Caco-2 (cell line): ENCODE results near the gene TRMT1L. TPM values are rescaled to one million over a fixed set of nuclear protein-coding genes. Genes with fewer than 3 reads are reported as not detected.

Experiments
- BruUV-seq: library from RNA; stranded (reverse); fragments of 400-500 nt; replicated peaks from 2 replicates; lab custom pipeline; 2021; lab: Mats Ljungman, UMichigan
- CTCF ChIA-PET: fragments of 300-600 bp; sonication (Branson Sonifier 250); formaldehyde crosslinking; loops from one replicate; lab custom pipeline; 2022; ENCODE audit warnings: antibody characterized with exemption; lab: Charles Lee
- POLR2A ChIA-PET: fragments of 300-600 bp; sonication (Branson Sonifier 250); formaldehyde crosslinking; loops from one replicate; lab custom pipeline; 2022; ENCODE audit warnings: antibody characterized with exemption; lab: Charles Lee
- DNase-seq, 2 experiments: peaks; one replicate each; pipeline versions ENCODE4 v3.0.0 to v3.0.0-alpha.2; 2020 to 2022
- H3K27me3 ChIP-seq: replicated peaks from 2 replicates; pipeline ENCODE4 v1.6.0; 2011; ENCODE audit warnings: low read length; ENCODE audit not compliant: control insufficient read depth, insufficient read depth
- H3K36me3 ChIP-seq: 2 replicates; pipeline ENCODE4 v1.5.1; 2011; ENCODE audit warnings: low read length; ENCODE audit not compliant: control insufficient read depth, insufficient read depth
- H3K4me1 ChIP-seq: fragments of 250-450 bp; sonication (Bioruptor Pico); 2 replicates; pipeline ENCODE4 v1.5.1; 2020; ENCODE audit warnings: mild to moderate bottlenecking
- H3K4me3 ChIP-seq: 2 replicates; pipeline ENCODE4 v1.5.1; 2011; ENCODE audit warnings: low read depth, mild to moderate bottlenecking, control low read depth, low read length
- H3K9me3 ChIP-seq: fragments of 250-450 bp; sonication (Bioruptor Pico); 2 replicates; pipeline ENCODE4 v1.5.1; 2020; ENCODE audit warnings: mild to moderate bottlenecking, moderate library complexity
- H3K27ac Mint-ChIP-seq: one replicate; pipeline ENCODE4 v1.8.0; 2022; ENCODE audit warnings: mixed read lengths; ENCODE audit not compliant: unreplicated experiment
- H3K27me3 Mint-ChIP-seq: one replicate; pipeline ENCODE4 v1.8.0; 2022; ENCODE audit warnings: mixed read lengths; ENCODE audit not compliant: insufficient read depth, unreplicated experiment
- H3K36me3 Mint-ChIP-seq: one replicate; pipeline ENCODE4 v1.8.0; 2022; ENCODE audit warnings: mild to moderate bottlenecking, mixed read lengths; ENCODE audit not compliant: insufficient read depth, unreplicated experiment
- H3K4me1 Mint-ChIP-seq: one replicate; pipeline ENCODE4 v1.8.0; 2022; ENCODE audit warnings: low read depth, mixed read lengths; ENCODE audit not compliant: unreplicated experiment
- H3K4me3 Mint-ChIP-seq: one replicate; pipeline ENCODE4 v1.8.0; 2022; ENCODE audit warnings: mild to moderate bottlenecking, moderate library complexity, mixed read lengths; ENCODE audit not compliant: unreplicated experiment
- H3K9me3 Mint-ChIP-seq: one replicate; pipeline ENCODE4 v1.8.0; 2022; ENCODE audit warnings: mixed read lengths; ENCODE audit not compliant: unreplicated experiment
- CTCF ChIP-seq, 2 experiments: fragments of 200-600 bp in 1 of 2; IDR thresholded peaks; 1 replicate in 1 of 2; 2 replicates in 1 of 2; pipeline versions ENCODE4 v1.5.1 to v1.8.0; 2011 to 2022; ENCODE audit warnings: antibody characterized with exemption in 1 of 2, control low read depth in 1 of 2, inconsistent platforms in 1 of 2, low read depth in 1 of 2, low read length in 1 of 2, mild to moderate bottlenecking in 1 of 2, moderate library complexity in 1 of 2; ENCODE audit not compliant: insufficient read depth in 1 of 2, severe bottlenecking in 1 of 2, unreplicated experiment in 1 of 2
- intact Hi-C: fragments of 100-400 bp; cut with micrococcal nuclease; formaldehyde crosslinking; loops from one replicate; pipeline ENCODE4 v1.10.0; 2022; ENCODE audit not compliant: unreplicated experiment
- total RNA-seq: library from RNA; stranded (reverse); gene quantifications from 2 replicates; pipeline ENCODE4 v1.2.3, GENCODE V29; 2022

The TRMT1L gene
- total RNA-seq, 1 experiment from 2014 or later: 14.2 TPM

GRCh38 chr1:185151215-185151614 is 5.5 kb downstream of the TRMT1L start:
- TF ChIP-seq CTCF (IDR thresholded peaks at IDR 0.05; ENCODE audit: insufficient read depth in 1 of 2, low read depth in 1 of 2, low read length in 1 of 2, severe bottlenecking in 1 of 2, unreplicated experiment in 1 of 2): no peak
- ChIA-PET POLR2A (no interaction called here), CTCF (no interaction called here)
- intact Hi-C loops: no loop called here
- no peak for DNase-seq
- Histone ChIP-seq H3K36me3 (0 out of 2 replicates have a peak, but pooled peaks cover 1% of the 10 kb centered on the region), H3K27me3 (no peaks in the 10 kb centered on the region), H3K4me1 (peaks cover 13% of the 10 kb centered on the region; the same call in 1 of the 2 replicates), H3K4me3 (no peak overlapping the region), H3K9me3 (no peaks in the 10 kb centered on the region)
- H3K9me3 Mint-ChIP-seq: no peaks in the 10 kb centered on the region
- no peaks in the 10 kb centered on the region for H3K27me3 Mint-ChIP-seq
- no TSS peak for BruUV-seq
- no peak overlapping the region for H3K4me3 Mint-ChIP-seq
- H3K4me1 Mint-ChIP-seq: peaks cover 7% of the 10 kb centered on the region
- peaks cover 12% of the 10 kb centered on the region for H3K36me3 Mint-ChIP-seq
- no peak overlapping the region for H3K27ac Mint-ChIP-seq

GRCh38 chr1:185144233-185144632 is 12.5 kb downstream of the TRMT1L start:
- Mint-ChIP-seq H3K27me3 (no peaks in the 10 kb centered on the region), H3K9me3 (no peaks in the 10 kb centered on the region), H3K4me1 (no peaks in the 10 kb centered on the region), H3K27ac (no peak overlapping the region), H3K4me3 (no peak overlapping the region), H3K36me3 (peaks cover 23% of the 10 kb centered on the region)
- Histone ChIP-seq H3K27me3 (no peaks in the 10 kb centered on the region), H3K4me1 (no peaks in the 10 kb centered on the region), H3K36me3 (peaks cover 1% of the 10 kb centered on the region; the same call in 1 of the 2 replicates), H3K9me3 (no peaks in the 10 kb centered on the region), H3K4me3 (no peak overlapping the region)
- no peak for DNase-seq
- POLR2A ChIA-PET: no interaction called here
- no TSS peak for BruUV-seq
- CTCF ChIA-PET: no interaction called here
- intact Hi-C loops: no loop called here
- no peak for TF ChIP-seq CTCF (IDR thresholded peaks at IDR 0.05; ENCODE audit: insufficient read depth in 1 of 2, low read depth in 1 of 2, low read length in 1 of 2, severe bottlenecking in 1 of 2, unreplicated experiment in 1 of 2)

GRCh38 chr1:185139246-185139645 is 17.5 kb downstream of the TRMT1L start:
- H3K9me3 ChIP-seq: no peaks in the 10 kb centered on the region
- H3K4me1 ChIP-seq: no peaks in the 10 kb centered on the region
- H3K27me3 ChIP-seq: no peaks in the 10 kb centered on the region
- no peak for DNase-seq
- H3K4me3 Mint-ChIP-seq: no peak overlapping the region
- ChIA-PET CTCF (no interaction called here), POLR2A (no interaction called here)
- TF ChIP-seq CTCF (IDR thresholded peaks at IDR 0.05; ENCODE audit: insufficient read depth in 1 of 2, low read depth in 1 of 2, low read length in 1 of 2, severe bottlenecking in 1 of 2, unreplicated experiment in 1 of 2): no peak
- intact Hi-C loops: no loop called here
- H3K36me3 ChIP-seq: no peaks in the 10 kb centered on the region; the same call in 1 of the 2 replicates
- H3K27ac Mint-ChIP-seq: no peak overlapping the region
- H3K4me1 Mint-ChIP-seq: no peaks in the 10 kb centered on the region
- H3K36me3 Mint-ChIP-seq: peaks cover 24% of the 10 kb centered on the region
- H3K9me3 Mint-ChIP-seq: no peaks in the 10 kb centered on the region
- no peak overlapping the region for H3K4me3 ChIP-seq
- no TSS peak for BruUV-seq
- H3K27me3 Mint-ChIP-seq: no peaks in the 10 kb centered on the region
